Measurements from ENCODE around the gene SRSF2.
"Not testable (repeated sequence)": the region's sequence is repeated elsewhere in the genome, so short reads cannot be mapped to it uniquely, and the experiment has no call there.

SRSF2 gene, protein sequence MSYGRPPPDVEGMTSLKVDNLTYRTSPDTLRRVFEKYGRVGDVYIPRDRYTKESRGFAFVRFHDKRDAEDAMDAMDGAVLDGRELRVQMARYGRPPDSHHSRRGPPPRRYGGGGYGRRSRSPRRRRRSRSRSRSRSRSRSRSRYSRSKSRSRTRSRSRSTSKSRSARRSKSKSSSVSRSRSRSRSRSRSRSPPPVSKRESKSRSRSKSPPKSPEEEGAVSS

GRCh38 chr17:76737082-76737675 lies at the start of gene SRSF2:
Gene SRSF2, minus strand, starts transcription at chr17:76737331. Its CDS starts 171 bp downstream, at chr17:76737160.
- DNase-seq = peak; percentile 98

GRCh38 chr17:76784926-76785325 lies 47.8 kb upstream of the SRSF2 start:
- no peak for DNase-seq

- DNase-seq = no peak
Observed at GRCh38 chr17:76783146-76783545, 46.0 kb upstream of the SRSF2 start.

GRCh38 chr17:76781056-76781982 lies 44.2 kb upstream of the SRSF2 start:
- DNase-seq = no peak

DNA sequence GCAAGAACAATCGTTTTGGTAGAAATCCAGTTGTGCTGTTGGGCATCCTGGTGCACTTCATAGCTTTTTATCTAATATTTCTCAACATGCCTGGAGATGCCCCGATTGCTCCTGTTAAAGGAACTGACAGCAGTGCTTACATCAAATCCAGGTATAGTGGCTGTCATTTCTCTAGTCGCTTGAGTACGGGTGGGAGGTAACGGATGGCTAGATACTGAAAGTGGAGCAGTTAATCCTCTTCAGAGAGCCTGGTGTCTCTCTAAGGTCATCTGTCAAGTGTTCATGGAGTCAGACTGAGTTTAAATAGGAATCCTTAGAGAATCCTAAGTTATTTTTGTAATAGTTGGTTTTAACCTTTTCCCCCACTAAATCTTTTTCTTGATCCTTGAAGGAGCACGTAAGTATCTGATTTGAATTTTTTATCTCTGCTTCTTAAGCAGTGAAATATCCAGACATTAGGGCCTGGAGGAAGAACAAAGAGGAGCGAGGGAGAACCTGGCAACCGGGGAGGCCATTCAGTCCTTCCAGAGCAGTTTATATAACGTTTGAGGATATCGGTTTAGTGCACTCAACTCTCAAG lies 38.0 kb upstream of the SRSF2 start:
- DNase-seq = no peak

GRCh38 chr17:76772842-76773525 lies 35.9 kb upstream of the SRSF2 start:
- peak; percentile 58 for DNase-seq

GRCh38 chr17:76758570-76758969 lies 21.4 kb upstream of the SRSF2 start:
- DNase-seq = no peak

DNA sequence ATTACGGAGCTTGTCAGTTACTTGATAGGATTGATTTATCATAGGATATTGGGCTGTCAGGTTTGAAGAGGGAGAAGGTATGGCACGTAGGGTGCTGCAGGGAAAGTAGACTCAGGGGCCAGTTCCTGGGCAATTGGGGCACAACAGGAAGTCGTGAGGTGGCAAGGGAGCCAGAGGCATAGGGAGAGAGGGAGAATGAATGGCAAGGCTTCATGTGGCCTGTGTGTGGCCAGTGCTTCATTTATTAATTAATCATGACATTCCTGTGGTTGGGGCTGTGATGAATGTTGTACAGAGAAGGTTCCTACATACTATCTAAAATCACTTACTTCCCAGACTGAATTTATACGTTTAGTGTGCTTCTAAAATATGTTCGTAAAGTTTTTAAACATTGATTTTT lies 20.1 kb upstream of the SRSF2 start:
- no peak for DNase-seq

GRCh38 chr17:76755285-76755684 lies 18.2 kb upstream of the SRSF2 start:
- DNase-seq = no peak

- DNase-seq = no peak
Observed at GRCh38 chr17:76753061-76753961, 16.2 kb upstream of the SRSF2 start.

DNA sequence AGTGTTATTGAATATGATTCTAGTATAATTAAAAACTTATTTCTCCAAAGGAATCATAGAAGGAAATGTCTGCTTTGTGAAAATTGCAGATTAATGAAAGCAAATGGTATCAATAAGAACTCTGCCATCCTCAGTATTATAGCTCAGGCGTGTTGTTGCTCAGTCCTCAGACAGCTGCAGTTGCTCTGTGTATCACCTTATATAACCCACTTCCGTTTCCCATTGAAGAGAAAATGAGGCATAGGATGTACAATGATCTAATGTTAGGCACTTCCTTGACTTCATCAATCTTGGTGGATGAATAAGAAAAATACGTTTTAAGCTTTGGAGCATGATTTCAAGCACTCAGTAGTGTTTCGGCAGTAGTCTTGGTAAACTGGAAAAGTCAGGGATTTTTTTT lies 14.9 kb upstream of the SRSF2 start:
- DNase-seq = no peak

DNA sequence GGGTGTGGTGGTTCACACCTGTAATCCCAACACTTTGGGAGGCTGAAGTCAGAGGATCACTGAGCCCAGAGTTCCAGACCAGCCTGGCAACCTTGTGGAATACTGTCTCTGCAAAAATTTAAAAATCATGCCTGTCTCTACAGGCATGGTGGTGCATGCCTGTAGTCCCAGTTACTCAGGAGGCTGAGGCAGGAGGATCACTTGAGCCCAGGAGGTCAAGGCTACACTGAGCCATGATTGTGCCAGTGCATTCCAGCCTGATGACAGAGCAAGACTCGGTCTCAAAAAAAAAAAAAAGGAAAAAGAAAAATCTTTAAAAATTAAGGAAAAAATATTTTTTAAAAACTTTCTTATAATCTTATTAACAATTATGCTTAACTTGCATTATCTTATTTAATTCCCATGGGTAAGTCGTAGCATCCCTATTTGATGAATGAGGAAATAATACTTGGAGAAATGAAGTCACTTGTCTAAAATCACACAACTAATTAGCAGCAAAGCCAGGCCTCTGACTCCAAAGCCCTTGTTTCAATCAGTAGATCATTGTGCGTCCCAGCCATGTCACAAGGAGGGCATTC lies 14.4 kb upstream of the SRSF2 start:
- DNase-seq = no peak

- DNase-seq = no peak
Observed at GRCh38 chr17:76748657-76749056, 11.5 kb upstream of the SRSF2 start.

- DNase-seq = no peak
Observed at GRCh38 chr17:76747716-76748363, 10.7 kb upstream of the SRSF2 start.

- DNase-seq = not testable (repeated sequence)
Observed at GRCh38 chr17:76745785-76746184, 8.7 kb upstream of the SRSF2 start.

- no peak for DNase-seq
Observed at GRCh38 chr17:76744747-76745146, 7.6 kb upstream of the SRSF2 start.

GRCh38 chr17:76742958-76743357 lies 5.8 kb upstream of the SRSF2 start:
- no peak for DNase-seq

- DNase-seq = no peak
Observed at GRCh38 chr17:76740329-76741118, 3.4 kb upstream of the SRSF2 start.

DNA sequence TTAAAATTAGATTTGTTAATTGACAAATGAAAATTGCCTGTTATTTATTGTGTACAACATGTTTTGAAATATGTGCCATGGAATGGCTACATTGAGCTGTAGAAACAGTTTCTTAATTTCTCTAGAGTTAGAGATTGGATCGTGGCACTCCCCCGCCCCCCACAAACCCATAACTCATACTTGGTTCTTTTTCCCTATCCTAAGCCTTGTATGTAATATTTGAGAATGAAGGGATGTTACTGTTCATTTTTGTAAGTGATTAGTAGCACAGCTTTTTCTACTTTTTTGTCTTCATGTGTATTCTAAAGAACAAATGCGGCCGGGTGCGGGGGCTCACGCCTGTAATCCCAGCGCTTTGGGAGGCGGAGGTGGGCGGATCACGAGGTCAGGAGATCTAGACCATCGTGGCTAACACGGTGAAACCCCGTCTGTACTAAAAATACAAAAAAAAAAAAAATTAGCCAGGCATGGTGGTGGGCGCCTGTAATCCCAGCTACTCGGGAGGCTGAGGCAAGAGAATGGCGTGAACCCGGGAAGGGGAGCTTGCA lies 2.5 kb upstream of the SRSF2 start:
- DNase-seq = not testable (repeated sequence)

- no peak for DNase-seq
Observed at GRCh38 chr17:76738468-76738850, 1.3 kb upstream of the SRSF2 start.

Data from stimulated activated CD8-positive, alpha-beta memory T cell treated with anti-CD3 and anti-CD28 coated beads, Interleukin-4, amount 100 ng/mL, for 48 hours (primary cell).